NCI-H2081 (cell line): Measurements from ENCODE around the gene TMEM186.
"Not testable (repeated sequence)": the region's sequence is repeated elsewhere in the genome, so short reads cannot be mapped to it uniquely, and the experiment has no call there.

Experiments
- DNase-seq, 2 experiments: peaks; one replicate each; lab custom pipeline; 2025; lab: John Stamatoyannopoulos, UW

TMEM186 gene

DNA sequence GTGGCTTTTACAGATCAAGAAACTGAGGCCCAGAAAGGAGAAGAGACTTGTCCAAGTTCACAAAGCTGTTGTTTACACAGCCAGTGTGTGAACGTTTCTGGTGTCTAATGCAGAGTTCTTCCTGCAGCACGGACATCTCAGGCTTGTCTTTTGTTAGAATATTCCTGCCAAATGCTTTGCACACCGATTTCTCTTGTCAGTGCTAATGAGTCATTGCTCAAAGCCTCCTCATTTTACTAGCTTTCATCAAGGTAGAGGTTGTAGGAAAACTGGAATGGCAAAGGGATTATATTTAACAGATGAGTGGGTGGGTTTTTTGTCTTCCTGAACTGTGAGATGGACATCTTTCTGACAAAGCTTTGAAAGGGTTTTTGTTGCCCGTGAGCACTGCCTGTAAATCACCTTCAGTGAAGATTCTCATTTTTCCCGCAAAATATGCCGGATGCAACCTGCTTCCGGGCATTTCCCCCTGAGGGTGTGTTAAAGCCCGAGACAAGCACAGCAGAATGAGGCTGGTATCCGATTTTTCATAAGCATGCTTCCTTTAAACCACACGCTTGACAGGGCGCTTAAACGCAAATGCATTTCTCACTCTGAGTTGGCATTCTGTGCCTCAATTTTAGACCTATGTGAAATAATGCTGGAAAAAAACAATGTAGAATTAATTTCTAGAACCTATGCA lies 14.9 kb upstream of the TMEM186 start:
- DNase-seq = no peak

- no peak for DNase-seq
Measured at GRCh38 chr16:8808613-8809353, 11.3 kb upstream of the TMEM186 start.

- no peak for DNase-seq
Measured at GRCh38 chr16:8808009-8808408, 10.6 kb upstream of the TMEM186 start.

GRCh38 chr16:8807189-8807588 lies 9.8 kb upstream of the TMEM186 start:
- DNase-seq = no peak

DNA sequence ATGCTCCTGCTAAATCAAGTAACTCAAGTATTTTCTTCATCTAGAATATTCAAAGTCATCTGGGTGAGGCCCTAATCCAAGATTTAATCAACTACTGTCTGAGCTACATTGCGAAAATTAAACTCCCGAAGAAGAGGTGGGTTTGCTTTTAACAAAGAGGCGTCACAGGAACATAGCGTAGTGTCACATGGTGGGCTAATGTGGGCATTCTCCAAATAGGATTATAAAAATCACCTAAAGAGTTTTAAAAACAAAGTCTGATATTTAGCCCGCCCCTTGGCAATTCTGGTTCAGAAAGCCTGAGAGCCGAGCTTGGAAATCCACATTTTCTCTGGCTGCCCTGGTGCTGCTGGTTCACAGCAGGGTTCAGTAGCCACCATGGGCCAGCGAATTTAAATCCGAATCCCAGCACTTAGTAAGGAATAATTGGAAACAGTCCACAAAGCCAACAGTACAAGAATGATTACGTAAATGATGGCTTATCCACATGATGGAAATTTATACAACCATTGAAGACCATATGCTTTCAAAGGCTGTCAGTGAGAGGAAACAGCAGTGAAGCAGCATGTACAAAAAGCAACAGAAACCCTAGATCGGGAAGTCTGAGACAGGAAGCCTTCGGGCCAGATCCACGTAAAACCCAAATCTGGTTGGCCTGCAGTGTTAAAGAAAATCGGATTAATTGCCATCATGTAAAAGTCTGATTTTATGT lies 9.0 kb upstream of the TMEM186 start:
- DNase-seq = no peak

DNA sequence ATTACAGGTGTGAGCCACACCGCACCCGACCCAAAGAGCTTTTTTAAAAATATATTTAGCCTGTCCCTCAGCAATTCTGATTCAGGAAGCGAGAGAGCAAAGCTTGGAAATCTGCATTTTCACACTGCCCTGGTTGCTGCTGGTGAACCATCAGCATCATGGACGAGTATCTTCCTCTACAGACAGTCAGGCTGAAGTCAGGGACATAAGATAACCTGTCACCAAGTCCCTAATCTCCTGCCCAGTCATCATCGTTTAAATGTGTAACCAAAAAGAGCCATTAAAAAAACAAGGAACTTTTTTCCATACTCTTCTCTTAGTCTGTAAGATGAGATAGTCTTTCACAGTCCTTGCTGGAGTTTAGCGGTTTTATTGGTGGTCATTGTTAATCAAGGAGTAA lies 6.9 kb upstream of the TMEM186 start:
- DNase-seq = no peak

DNA sequence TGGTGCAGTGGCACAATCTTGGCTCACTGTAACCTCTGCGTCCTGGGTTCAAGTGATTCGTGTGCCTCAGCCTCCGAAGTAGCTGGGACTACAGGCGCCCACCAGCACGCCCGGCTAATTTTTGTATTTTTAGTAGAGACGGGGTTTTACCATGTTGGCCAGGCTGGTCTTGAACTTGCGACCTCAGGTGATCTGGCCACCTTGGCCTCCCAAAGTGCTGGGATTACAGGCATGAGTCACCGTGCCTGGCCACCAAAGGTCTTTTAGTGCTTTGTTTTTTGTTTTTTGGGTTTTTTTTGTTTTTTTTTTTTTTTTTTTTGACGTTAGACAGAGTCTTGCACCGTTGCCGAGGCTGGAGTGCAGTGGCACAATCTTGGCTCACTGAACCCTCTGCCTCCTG lies 6.3 kb upstream of the TMEM186 start:
- DNase-seq = not testable (repeated sequence)

- no peak for DNase-seq
Measured at GRCh38 chr16:8801701-8802100, 4.3 kb upstream of the TMEM186 start.

GRCh38 chr16:8798535-8799157 lies 1.2 kb upstream of the TMEM186 start:
- no peak for DNase-seq

GRCh38 chr16:8798174-8798527 lies 712 bp upstream of the TMEM186 start:
- no peak for DNase-seq

DNA sequence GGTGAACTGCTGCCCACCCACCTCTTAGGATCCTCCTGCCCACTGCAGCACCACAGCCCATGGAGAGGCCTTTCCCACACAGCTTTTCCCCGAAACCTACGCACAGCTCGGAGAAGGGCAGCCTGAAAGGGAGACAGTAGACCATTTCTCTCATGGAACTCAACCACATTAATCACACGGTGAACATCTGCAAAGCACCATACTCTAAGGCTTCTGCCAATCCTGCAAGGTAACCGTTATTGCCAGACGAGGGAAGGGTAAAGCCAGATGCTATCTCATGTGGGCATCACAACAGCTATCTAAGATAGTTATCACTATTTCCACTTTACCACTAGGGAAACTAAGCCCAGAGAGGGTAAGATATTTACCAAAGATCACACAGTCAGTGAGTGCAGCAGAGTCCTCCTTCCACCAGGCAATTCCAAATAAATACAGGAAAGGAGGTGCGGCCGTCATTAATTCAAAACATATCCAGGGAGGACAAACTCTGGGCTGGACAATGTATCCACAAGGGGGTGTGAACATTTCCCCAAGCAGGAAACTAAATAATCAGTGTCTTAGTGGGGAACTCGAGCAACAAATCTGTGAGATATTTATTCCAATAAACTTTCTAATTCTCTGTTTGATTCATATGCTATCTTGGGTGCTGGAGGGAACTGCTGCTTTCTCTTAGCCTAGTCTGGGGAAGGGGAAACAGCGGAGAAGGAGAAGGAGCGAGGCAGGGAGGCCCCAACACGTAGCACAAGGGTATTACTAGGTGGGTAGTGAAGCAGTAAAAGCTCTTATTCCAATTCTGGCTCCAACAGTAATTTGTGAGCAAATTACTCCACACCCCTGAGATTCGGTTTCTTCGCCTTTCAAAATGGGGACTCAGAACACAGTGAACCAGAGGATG lies 723 bp downstream of the TMEM186 start:
- DNase-seq = no peak

- no peak for DNase-seq
Measured at GRCh38 chr16:8795818-8796217, 1.6 kb downstream of the TMEM186 start.

GRCh38 chr16:8795091-8795490 lies 2.3 kb downstream of the TMEM186 start:
- DNase-seq = no peak

DNA sequence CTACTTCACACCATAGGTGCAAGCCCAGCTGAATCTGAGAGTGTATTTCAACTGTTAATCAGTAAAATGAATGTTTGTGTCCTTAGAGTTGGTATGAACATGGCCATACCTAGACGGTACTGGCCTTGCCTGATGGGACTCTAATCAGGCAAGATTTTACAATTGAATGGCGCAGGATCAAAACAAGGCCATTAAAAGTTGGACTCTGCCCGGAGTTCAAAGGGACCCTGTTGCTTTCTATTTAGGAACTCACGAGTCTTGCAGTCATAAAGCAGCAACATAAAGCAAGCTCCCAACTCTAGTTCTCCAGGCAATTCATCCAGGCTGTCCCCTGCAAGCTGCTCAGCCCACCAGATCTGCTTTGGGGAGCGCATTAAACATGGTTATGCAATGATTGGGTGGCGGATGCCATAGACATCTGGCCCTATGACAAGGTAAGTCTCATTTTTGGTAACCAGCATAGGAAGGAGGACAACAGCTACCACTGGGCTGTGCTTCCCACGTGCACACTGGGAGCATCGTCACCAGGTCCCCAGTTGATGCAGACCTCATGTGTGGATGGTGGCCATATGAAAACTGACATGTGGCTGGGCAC lies 8.8 kb downstream of the TMEM186 start:
- no peak for DNase-seq

GRCh38 chr16:8786316-8786715 lies 11.1 kb downstream of the TMEM186 start:
- DNase-seq = not testable (repeated sequence)

DNA sequence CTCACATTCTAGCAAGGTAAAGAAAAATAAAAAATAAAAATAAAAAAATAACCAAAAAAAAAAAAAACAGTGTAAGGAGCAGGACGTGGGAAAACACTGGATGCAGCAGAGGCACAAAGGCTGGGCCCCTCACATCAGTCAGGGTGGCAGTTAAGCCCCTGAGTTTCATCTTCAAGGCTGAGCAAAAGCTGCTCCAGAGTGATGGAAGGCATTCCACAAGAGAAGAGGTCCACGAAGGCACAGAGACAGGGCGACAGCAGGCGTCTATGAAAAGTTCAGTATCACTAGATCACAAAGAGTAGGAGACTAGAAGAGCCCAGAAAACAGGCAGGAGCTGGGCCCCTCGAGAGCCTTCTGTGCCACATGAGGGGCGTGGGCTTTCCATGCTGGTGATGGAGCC lies 12.0 kb downstream of the TMEM186 start:
- DNase-seq = no peak

- DNase-seq = no peak
Measured at GRCh38 chr16:8782673-8783072, 14.8 kb downstream of the TMEM186 start.

GRCh38 chr16:8781797-8782196 lies 15.6 kb downstream of the TMEM186 start:
- no peak for DNase-seq

DNA sequence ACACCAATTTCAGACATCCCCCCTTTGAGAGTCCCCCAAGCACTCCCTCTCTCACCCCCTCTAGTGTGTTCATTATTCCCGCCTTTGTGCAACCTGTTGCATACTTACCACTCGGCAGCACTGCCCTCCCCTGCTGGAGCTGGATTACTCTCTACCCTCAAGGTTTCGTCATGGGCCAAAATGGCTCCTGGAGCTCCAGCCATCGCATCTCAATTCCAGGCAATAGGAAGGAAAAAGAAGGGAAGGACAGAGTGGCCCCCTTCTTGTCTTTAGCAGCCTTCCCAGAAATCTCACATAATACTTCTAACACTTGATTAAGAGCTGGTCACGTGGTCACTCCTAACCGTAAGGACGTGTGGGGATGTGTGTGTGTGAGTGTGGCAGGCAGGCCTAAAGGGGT lies 20.2 kb downstream of the TMEM186 start:
- no peak for DNase-seq

DNA sequence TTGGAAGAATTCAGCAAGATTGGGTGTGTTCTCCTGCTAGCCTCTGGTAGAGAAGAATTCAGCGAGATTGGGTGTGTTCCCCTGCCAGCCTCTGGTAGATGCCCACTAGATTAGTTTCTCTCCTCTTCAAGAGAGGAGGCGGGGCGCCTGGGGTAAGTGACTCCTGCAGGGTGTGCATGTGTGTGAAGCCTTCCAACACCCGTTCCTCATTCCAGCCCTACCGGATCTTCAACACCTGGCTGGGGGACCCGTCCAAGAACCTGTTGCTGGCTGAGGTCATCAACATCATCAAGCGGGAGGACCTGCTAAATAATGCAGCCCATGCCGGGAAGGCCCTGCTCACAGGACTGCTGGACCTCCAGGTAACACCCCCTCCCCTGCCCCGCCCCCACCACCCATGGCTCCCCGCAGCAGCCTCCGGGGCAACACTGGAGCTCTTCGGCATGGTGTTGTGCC lies 21.3 kb downstream of the TMEM186 start:
- DNase-seq = no peak

DNA sequence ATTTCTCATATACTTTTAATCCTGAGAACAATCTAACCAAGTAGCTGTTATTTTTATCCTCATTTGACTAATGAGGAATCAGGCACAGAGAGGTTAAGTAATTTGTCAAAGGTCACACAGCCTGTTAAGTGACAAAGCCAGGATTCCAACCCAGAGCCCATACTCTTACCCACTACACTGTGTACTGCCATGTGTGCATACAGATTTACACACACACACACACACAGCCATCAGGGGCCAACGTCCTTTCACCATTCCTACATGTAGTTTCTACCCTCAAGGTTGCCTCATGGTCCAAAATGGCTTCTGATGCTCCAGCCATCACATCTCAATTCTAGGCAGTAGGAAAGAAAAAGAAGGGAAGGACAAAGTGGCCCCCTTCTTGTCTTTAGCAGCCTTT lies 22.1 kb downstream of the TMEM186 start:
- no peak for DNase-seq
